Measurements from ENCODE around the gene MDN1. TPM values are rescaled to one million over a fixed set of nuclear protein-coding genes. Genes with fewer than 3 reads are reported as not detected.
"Not testable (repeated sequence)": the region's sequence is repeated elsewhere in the genome, so short reads cannot be mapped to it uniquely, and the experiment has no call there.

Gene MDN1
- polyA plus RNA-seq, 2 of the 4 experiments (the other 2 are of a cell fraction), result 6.4 to 20.5 TPM

DNA sequence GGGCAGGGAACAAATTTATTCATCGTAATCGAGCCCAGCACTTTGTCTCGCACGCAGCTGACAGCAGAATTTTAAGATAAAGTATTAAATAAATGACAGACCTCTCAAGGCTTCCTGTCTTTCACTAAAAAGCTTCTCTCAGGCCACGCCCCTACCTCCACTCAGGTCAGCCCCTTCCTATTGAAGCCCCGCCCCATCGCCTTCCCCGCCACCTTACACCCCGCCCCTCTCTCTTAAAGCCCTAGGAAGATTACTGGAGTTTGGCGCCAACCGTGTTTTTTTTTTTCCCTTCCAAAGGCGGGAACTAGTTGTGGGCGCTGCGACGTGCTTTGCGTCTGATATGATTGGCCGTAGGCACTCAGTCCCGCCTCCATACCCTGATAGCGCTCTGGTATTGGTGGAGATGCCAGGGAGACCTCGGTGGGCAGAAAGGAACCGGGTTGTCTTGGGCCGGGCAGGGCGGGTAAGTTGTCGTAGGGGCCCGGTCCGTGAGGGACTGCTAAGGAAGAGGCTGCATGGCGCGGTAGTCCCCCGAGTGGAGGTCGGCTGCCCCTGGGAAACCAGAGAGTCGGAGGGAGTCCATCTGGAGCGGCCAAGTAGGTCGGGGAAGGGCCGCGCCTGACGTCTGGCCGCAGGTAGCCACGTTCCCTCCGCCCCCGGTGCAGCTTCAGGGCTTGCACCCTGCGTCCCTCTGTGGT lies 10.0 kb upstream of the MDN1 start, which contains the start of gene CASP8AP2:
TSS of gene CASP8AP2 (plus strand) at position 409 of the 698 bp plus-strand sequence.
- DNase-seq (ENCODE audit: low read depth in 1 of 2, low spot score in 1 of 2) (peak; percentile 95 to 97), FAIRE-seq (no peak), ATAC-seq (peak; percentile 100)
- CTCF ChIA-PET, result interaction anchor here (1.2 to 2.0 kb wide), 2 partner anchors 10 kb away, joined by 3 to 4 read pairs; partner anchors contain the start of gene MDN1
- peak within 1 kb of the TSS; percentile 98 for H3K4me2 ChIP-seq
- H3K27ac ChIP-seq, result peak within 1 kb of the TSS; percentile 84 to 96
- H3K9me3 ChIP-seq, result no peaks in the 10 kb centered on the region
- peaks cover 5% of the 10 kb centered on the region for H3K4me1 ChIP-seq
- POLR2A ChIA-PET, result interaction anchor here (0.6 to 1.5 kb wide), 6 partner anchors 10 to 477 kb away, joined by 3 to 31 read pairs (median 4); partner anchors contain the start of genes LYRM2, MDN1 and UBE2J1
- 2% methylated on average over 24 of the region's 41 CpGs for WGBS (ENCODE audit: missing lambda C conversion rate)
- TF ChIP-seq JUN (IDR thresholded peaks at IDR 0.05) (peak in 1 of 2 experiments; percentile 52; a peak in 1 of 5 replicates), HOXB5 (CRISPR knock-in tag; IDR thresholded peaks at IDR 0.05) (no peak), POLR2A (IDR thresholded peaks at IDR 0.05; ENCODE audit: low read length) (peak; percentile 79), HDAC2 (IDR thresholded peaks at IDR 0.05) (no peak), SREBF2 (IDR thresholded peaks at IDR 0.05) (no peak), ELK1 (IDR thresholded peaks at IDR 0.05; ENCODE audit: low read depth, low read length) (no peak), HOXB13 (CRISPR knock-in tag; IDR thresholded peaks at IDR 0.05; ENCODE audit: low read depth) (no peak), HEYL (CRISPR knock-in tag; IDR thresholded peaks at IDR 0.05) (no peak), POLR2AphosphoS2 (conservative IDR thresholded peaks at IDR 0.05; ENCODE audit: low read length) (no peak), EP300 (IDR thresholded peaks at IDR 0.05) (no peak), ZFP36 (IDR thresholded peaks at IDR 0.05; ENCODE audit: borderline replicate concordance, partially characterized antibody) (no peak), GATA3 (IDR thresholded peaks at IDR 0.05; ENCODE audit: borderline replicate concordance) (no peak)
- TF ChIP-seq, protein P1, sequence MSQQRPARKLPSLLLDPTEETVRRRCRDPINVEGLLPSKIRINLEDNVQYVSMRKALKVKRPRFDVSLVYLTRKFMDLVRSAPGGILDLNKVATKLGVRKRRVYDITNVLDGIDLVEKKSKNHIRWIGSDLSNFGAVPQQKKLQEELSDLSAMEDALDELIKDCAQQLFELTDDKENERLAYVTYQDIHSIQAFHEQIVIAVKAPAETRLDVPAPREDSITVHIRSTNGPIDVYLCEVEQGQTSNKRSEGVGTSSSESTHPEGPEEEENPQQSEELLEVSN (IDR thresholded peaks at IDR 0.05; ENCODE audit: borderline replicate concordance, low read depth), result 0 out of 2 replicates have a peak, but pooled peaks have one; percentile 11
- TF ChIP-seq, protein P2, sequence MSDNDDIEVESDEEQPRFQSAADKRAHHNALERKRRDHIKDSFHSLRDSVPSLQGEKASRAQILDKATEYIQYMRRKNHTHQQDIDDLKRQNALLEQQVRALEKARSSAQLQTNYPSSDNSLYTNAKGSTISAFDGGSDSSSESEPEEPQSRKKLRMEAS (IDR thresholded peaks at IDR 0.05), result peak; percentile 61
- peak within 1 kb of the TSS; percentile 80 for H3K4me3 ChIP-seq

- peak in 1 of 2 experiments; percentile 21 for DNase-seq (ENCODE audit: low read depth in 1 of 2, low spot score in 1 of 2)
- H3K9me3 ChIP-seq, result no peaks in the 10 kb centered on the region
- WGBS (ENCODE audit: missing lambda C conversion rate), result 2% methylated on average over 16 of the region's 18 CpGs
- POLR2A ChIA-PET, result interaction anchor here (0.6 to 1.5 kb wide), 7 partner anchors 9 to 710 kb away, joined by 3 to 31 read pairs (median 4); partner anchors contain the start of genes LYRM2, MDN1 and UBE2J1
- peak overlapping the region; percentile 65 to 90 for H3K27ac ChIP-seq
- no peak for FAIRE-seq
- peak overlapping the region; percentile 75 for H3K4me2 ChIP-seq
- CTCF ChIA-PET, result interaction anchor here (1.2 kb wide), 1 partner anchor 10 kb away, joined by 3 read pairs; the partner anchor contains the start of gene MDN1
- ATAC-seq, result peak; percentile 63 to 72
- TF ChIP-seq FOSB (CRISPR knock-in tag; IDR thresholded peaks at IDR 0.05) (no peak), POLR2AphosphoS2 (conservative IDR thresholded peaks at IDR 0.05; ENCODE audit: low read length) (no peak)
- H3K4me1 ChIP-seq, result peaks cover 5% of the 10 kb centered on the region
- peak overlapping the region; percentile 66 for H3K4me3 ChIP-seq
Observed at GRCh38 chr6:89828988-89829471, 9.4 kb upstream of the MDN1 start.

GRCh38 chr6:89828475-89828987 lies 8.9 kb upstream of the MDN1 start:
- H3K4me1 ChIP-seq; FAIRE-seq; DNase-seq (ENCODE audit: low read depth in 1 of 2, low spot score in 1 of 2); H3K9me3 ChIP-seq; ATAC-seq: not testable (repeated sequence)
- Histone ChIP-seq H3K27ac (peak overlapping the region; percentile 65 to 90), H3K4me3 (peak overlapping the region; percentile 66), H3K4me2 (peak overlapping the region; percentile 75)
- POLR2A ChIA-PET, result interaction anchor here (0.7 to 1.5 kb wide), 2 partner anchors 9 to 710 kb away, joined by 5 to 31 read pairs; partner anchors contain the start of gene MDN1
- WGBS (ENCODE audit: missing lambda C conversion rate), result 31% methylated on average over 13 of the region's 13 CpGs
- CTCF ChIA-PET, result interaction anchor here (1.2 kb wide), 1 partner anchor 9 kb away, joined by 3 read pairs; the partner anchor contains the start of gene MDN1

- DNase-seq (ENCODE audit: low read depth in 1 of 2, low spot score in 1 of 2), result no peak
- no peak for ATAC-seq
- Histone ChIP-seq H3K27ac (no peak overlapping the region), H3K4me2 (no peak overlapping the region), H3K4me3 (no peak overlapping the region), H3K9me3 (no peaks in the 10 kb centered on the region), H3K4me1 (peaks cover 5% of the 10 kb centered on the region)
- ChIA-PET POLR2A (no interaction called here), CTCF (interaction anchor here (0.7 kb wide), 1 partner anchor 215 kb away, joined by 3 read pairs; no protein-coding TSS in a partner anchor)
- 90% methylated on average over 6 of the region's 6 CpGs for WGBS (ENCODE audit: missing lambda C conversion rate)
- FAIRE-seq, result no peak
- TF ChIP-seq, protein P3, sequence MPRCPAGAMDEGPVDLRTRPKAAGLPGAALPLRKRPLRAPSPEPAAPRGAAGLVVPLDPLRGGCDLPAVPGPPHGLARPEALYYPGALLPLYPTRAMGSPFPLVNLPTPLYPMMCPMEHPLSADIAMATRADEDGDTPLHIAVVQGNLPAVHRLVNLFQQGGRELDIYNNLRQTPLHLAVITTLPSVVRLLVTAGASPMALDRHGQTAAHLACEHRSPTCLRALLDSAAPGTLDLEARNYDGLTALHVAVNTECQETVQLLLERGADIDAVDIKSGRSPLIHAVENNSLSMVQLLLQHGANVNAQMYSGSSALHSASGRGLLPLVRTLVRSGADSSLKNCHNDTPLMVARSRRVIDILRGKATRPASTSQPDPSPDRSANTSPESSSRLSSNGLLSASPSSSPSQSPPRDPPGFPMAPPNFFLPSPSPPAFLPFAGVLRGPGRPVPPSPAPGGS (IDR thresholded peaks at IDR 0.05), result no peak
- TF ChIP-seq FOXS1 (CRISPR knock-in tag; IDR thresholded peaks at IDR 0.05) (no peak), RAD21 (conservative IDR thresholded peaks at IDR 0.05 in 1 of 2, IDR thresholded peaks at IDR 0.05 in 1 of 2) (no peak), MAZ (IDR thresholded peaks at IDR 0.05; ENCODE audit: borderline replicate concordance, low read depth, low read length) (no peak), POLR2A (IDR thresholded peaks at IDR 0.05; ENCODE audit: low read length) (no peak), KDM5A (IDR thresholded peaks at IDR 0.05) (no peak), TFCP2L1 (CRISPR knock-in tag; IDR thresholded peaks at IDR 0.05) (no peak), JUNB (IDR thresholded peaks at IDR 0.05) (no peak), JUN (IDR thresholded peaks at IDR 0.05) (no peak), NFE2L2 (conservative IDR thresholded peaks at IDR 0.05; ENCODE audit: low read length) (no peak), ESRRA (IDR thresholded peaks at IDR 0.05; ENCODE audit: borderline replicate concordance, low read length) (no peak), KDM1A (IDR thresholded peaks at IDR 0.05; ENCODE audit: low read depth) (no peak), CBX2 (IDR thresholded peaks at IDR 0.05; ENCODE audit: borderline replicate concordance, low read depth) (no peak), EP300 (IDR thresholded peaks at IDR 0.05) (no peak)
Observed at GRCh38 chr6:89826029-89826528, 6.5 kb upstream of the MDN1 start.

Data from A549 (cell line).